Measurements from ENCODE around the gene AP2B1.

The AP2B1 gene

GRCh38 chr17:35540589-35541404 is 46.3 kb upstream of the AP2B1 start:
- Histone ChIP-seq H3K4me1 (ENCODE audit: control insufficient read depth, insufficient read depth, low read depth, low read length) (no peaks in the 10 kb centered on the region), H4K91ac (ENCODE audit: low read length) (peak overlapping the region; percentile 43), H3K9ac (ENCODE audit: low read length) (peak overlapping the region; percentile 86), H3K4me2 (ENCODE audit: low read length, poor library complexity, severe bottlenecking) (no peak overlapping the region), H4K8ac (ENCODE audit: low read length) (peak overlapping the region; percentile 45), H3K4ac (ENCODE audit: low read depth in 1 of 2, low read length in 2 of 2) (no peak overlapping the region), H2BK120ac (ENCODE audit: low read depth, low read length) (no peak overlapping the region), H3K27ac (ENCODE audit: low read length, poor library complexity, severe bottlenecking) (no peak overlapping the region), H2BK15ac (ENCODE audit: low read depth, poor library complexity, severe bottlenecking) (no peak overlapping the region), H3K9me3 (ENCODE audit: control insufficient read depth, low read length) (no peaks in the 10 kb centered on the region), H2AK5ac (ENCODE audit: low read length, severe bottlenecking) (no peak overlapping the region), H3K23ac (ENCODE audit: low read length in 2 of 2) (no peak overlapping the region), H3K79me1 (replicated peaks; ENCODE audit: low read length, poor library complexity, severe bottlenecking) (no peaks in the 10 kb centered on the region), H3K14ac (ENCODE audit: low read length in 2 of 2) (no peak overlapping the region), H2AFZ (ENCODE audit: low read depth, low read length) (no peak overlapping the region), H3K18ac (ENCODE audit: low read depth in 1 of 2, low read length in 2 of 2) (no peak overlapping the region), H3K4me3 (ENCODE audit: insufficient read depth in 1 of 2, low read depth in 1 of 2, low read length in 2 of 2) (peak overlapping the region in 1 of 2 experiments; percentile 68), H2BK12ac (ENCODE audit: low read length in 2 of 2) (no peak overlapping the region), H3K27me3 (ENCODE audit: control insufficient read depth in 1 of 2, insufficient read depth in 1 of 2, low read length in 2 of 2) (peaks cover 0 to 14% of the 10 kb centered on the region in 2 experiments), H2BK5ac (ENCODE audit: low read depth, low read length, poor library complexity, severe bottlenecking) (no peak overlapping the region), H3K36me3 (ENCODE audit: control insufficient read depth in 1 of 2, insufficient read depth in 2 of 2, low read depth in 1 of 2, low read length in 2 of 2) (no peaks in the 10 kb centered on the region)
- peak; percentile 53 for DNase-seq
- WGBS, result 83% methylated on average over 1 of the region's 8 CpGs

DNA sequence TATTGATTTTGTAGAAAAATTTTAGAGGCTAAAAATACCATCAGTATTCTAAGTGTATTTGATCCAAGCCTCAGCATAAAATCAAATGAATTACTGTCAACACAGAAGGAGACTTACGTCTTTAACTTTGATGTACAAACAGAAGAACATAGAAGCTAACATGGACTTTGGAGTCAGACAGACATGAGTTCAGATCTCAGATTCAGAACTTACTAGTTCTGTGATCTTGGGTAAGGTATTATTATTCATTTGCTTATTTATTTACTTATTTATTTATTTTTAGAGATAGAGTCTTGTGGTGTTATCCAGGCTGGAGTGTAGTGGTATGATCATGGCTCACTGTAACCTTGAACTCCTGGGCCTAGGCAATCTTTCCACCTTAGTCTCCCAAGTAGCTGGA is 45.7 kb upstream of the AP2B1 start:
- Histone ChIP-seq H3K9ac (ENCODE audit: low read length) (peak overlapping the region; percentile 86), H3K4me1 (ENCODE audit: control insufficient read depth, insufficient read depth, low read depth, low read length) (no peaks in the 10 kb centered on the region), H2AFZ (ENCODE audit: low read depth, low read length) (no peak overlapping the region), H3K79me1 (replicated peaks; ENCODE audit: low read length, poor library complexity, severe bottlenecking) (no peaks in the 10 kb centered on the region), H3K23ac (ENCODE audit: low read length in 2 of 2) (no peak overlapping the region), H2BK120ac (ENCODE audit: low read depth, low read length) (no peak overlapping the region), H3K36me3 (ENCODE audit: control insufficient read depth in 1 of 2, insufficient read depth in 2 of 2, low read depth in 1 of 2, low read length in 2 of 2) (no peaks in the 10 kb centered on the region), H2AK5ac (ENCODE audit: low read length, severe bottlenecking) (no peak overlapping the region), H4K8ac (ENCODE audit: low read length) (no peak overlapping the region), H3K27me3 (ENCODE audit: control insufficient read depth in 1 of 2, insufficient read depth in 1 of 2, low read length in 2 of 2) (peaks cover 0 to 14% of the 10 kb centered on the region in 2 experiments), H3K18ac (ENCODE audit: low read depth in 1 of 2, low read length in 2 of 2) (no peak overlapping the region), H3K14ac (ENCODE audit: low read length in 2 of 2) (no peak overlapping the region), H2BK15ac (ENCODE audit: low read depth, poor library complexity, severe bottlenecking) (no peak overlapping the region), H3K9me3 (ENCODE audit: control insufficient read depth, low read length) (no peaks in the 10 kb centered on the region), H2BK5ac (ENCODE audit: low read depth, low read length, poor library complexity, severe bottlenecking) (no peak overlapping the region), H3K4me3 (ENCODE audit: insufficient read depth in 1 of 2, low read depth in 1 of 2, low read length in 2 of 2) (peak overlapping the region in 1 of 2 experiments; percentile 68), H4K91ac (ENCODE audit: low read length) (no peak overlapping the region), H3K4me2 (ENCODE audit: low read length, poor library complexity, severe bottlenecking) (no peak overlapping the region), H3K4ac (ENCODE audit: low read depth in 1 of 2, low read length in 2 of 2) (no peak overlapping the region), H3K27ac (ENCODE audit: low read length, poor library complexity, severe bottlenecking) (no peak overlapping the region), H2BK12ac (ENCODE audit: low read length in 2 of 2) (no peak overlapping the region)
- DNase-seq, result no peak
- WGBS, result no CpG with 5 or more reads among the region's 1 CpG

DNA sequence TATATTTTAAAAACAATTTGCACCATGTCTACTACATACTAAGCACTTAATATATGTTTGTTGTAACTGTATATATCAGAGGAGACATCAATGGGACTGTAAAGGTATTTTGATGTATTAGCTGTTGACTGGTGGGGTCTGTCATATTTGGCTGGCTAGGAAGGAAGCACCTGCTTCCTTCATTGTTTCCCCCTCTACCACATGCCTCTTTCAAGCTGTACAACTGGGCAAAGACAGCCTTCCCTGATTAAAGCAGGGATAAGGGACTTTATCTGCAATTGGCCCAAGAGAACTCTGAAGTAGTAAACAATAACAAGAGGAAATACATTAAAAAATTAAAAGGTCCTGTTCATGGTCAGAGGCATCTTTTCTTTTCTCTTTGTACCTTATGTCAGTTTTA is 44.1 kb upstream of the AP2B1 start:
- no peak overlapping the region for H3K23ac ChIP-seq (ENCODE audit: low read length in 2 of 2)
- H3K18ac ChIP-seq (ENCODE audit: low read depth in 1 of 2, low read length in 2 of 2), result no peak overlapping the region
- H2BK12ac ChIP-seq (ENCODE audit: low read length in 2 of 2), result no peak overlapping the region
- H3K36me3 ChIP-seq (ENCODE audit: control insufficient read depth in 1 of 2, insufficient read depth in 2 of 2, low read depth in 1 of 2, low read length in 2 of 2), result no peaks in the 10 kb centered on the region
- H3K9me3 ChIP-seq (ENCODE audit: control insufficient read depth, low read length), result no peaks in the 10 kb centered on the region
- no peak overlapping the region for H2AK5ac ChIP-seq (ENCODE audit: low read length, severe bottlenecking)
- H4K8ac ChIP-seq (ENCODE audit: low read length), result no peak overlapping the region
- no peak overlapping the region for H3K4ac ChIP-seq (ENCODE audit: low read depth in 1 of 2, low read length in 2 of 2)
- H4K91ac ChIP-seq (ENCODE audit: low read length), result no peak overlapping the region
- H2AFZ ChIP-seq (ENCODE audit: low read depth, low read length), result no peak overlapping the region
- no peak overlapping the region for H3K14ac ChIP-seq (ENCODE audit: low read length in 2 of 2)
- no peaks in the 10 kb centered on the region for H3K79me1 ChIP-seq (replicated peaks; ENCODE audit: low read length, poor library complexity, severe bottlenecking)
- H3K4me3 ChIP-seq (ENCODE audit: insufficient read depth in 1 of 2, low read depth in 1 of 2, low read length in 2 of 2), result no peak overlapping the region
- H3K4me2 ChIP-seq (ENCODE audit: low read length, poor library complexity, severe bottlenecking), result no peak overlapping the region
- no peak overlapping the region for H2BK5ac ChIP-seq (ENCODE audit: low read depth, low read length, poor library complexity, severe bottlenecking)
- H2BK120ac ChIP-seq (ENCODE audit: low read depth, low read length), result no peak overlapping the region
- no peak overlapping the region for H3K27ac ChIP-seq (ENCODE audit: low read length, poor library complexity, severe bottlenecking)
- H2BK15ac ChIP-seq (ENCODE audit: low read depth, poor library complexity, severe bottlenecking), result no peak overlapping the region
- no peak for DNase-seq
- H3K27me3 ChIP-seq (ENCODE audit: control insufficient read depth in 1 of 2, insufficient read depth in 1 of 2, low read length in 2 of 2), result peaks cover 5 to 14% of the 10 kb centered on the region in 2 experiments
- H3K4me1 ChIP-seq (ENCODE audit: control insufficient read depth, insufficient read depth, low read depth, low read length), result no peaks in the 10 kb centered on the region
- H3K9ac ChIP-seq (ENCODE audit: low read length), result no peak overlapping the region

- Histone ChIP-seq H4K8ac (ENCODE audit: low read length) (no peak overlapping the region), H3K14ac (ENCODE audit: low read length in 2 of 2) (no peak overlapping the region), H4K91ac (ENCODE audit: low read length) (no peak overlapping the region), H2BK12ac (ENCODE audit: low read length in 2 of 2) (no peak overlapping the region), H3K4me3 (ENCODE audit: insufficient read depth in 1 of 2, low read depth in 1 of 2, low read length in 2 of 2) (no peak overlapping the region), H3K27ac (ENCODE audit: low read length, poor library complexity, severe bottlenecking) (no peak overlapping the region), H2BK120ac (ENCODE audit: low read depth, low read length) (no peak overlapping the region), H3K9ac (ENCODE audit: low read length) (no peak overlapping the region), H2AFZ (ENCODE audit: low read depth, low read length) (no peak overlapping the region), H3K4ac (ENCODE audit: low read depth in 1 of 2, low read length in 2 of 2) (no peak overlapping the region), H3K23ac (ENCODE audit: low read length in 2 of 2) (no peak overlapping the region), H3K79me1 (replicated peaks; ENCODE audit: low read length, poor library complexity, severe bottlenecking) (no peaks in the 10 kb centered on the region), H3K9me3 (ENCODE audit: control insufficient read depth, low read length) (no peaks in the 10 kb centered on the region), H2BK5ac (ENCODE audit: low read depth, low read length, poor library complexity, severe bottlenecking) (no peak overlapping the region), H3K4me2 (ENCODE audit: low read length, poor library complexity, severe bottlenecking) (no peak overlapping the region), H3K18ac (ENCODE audit: low read depth in 1 of 2, low read length in 2 of 2) (no peak overlapping the region), H2BK15ac (ENCODE audit: low read depth, poor library complexity, severe bottlenecking) (no peak overlapping the region), H2AK5ac (ENCODE audit: low read length, severe bottlenecking) (no peak overlapping the region), H3K4me1 (ENCODE audit: control insufficient read depth, insufficient read depth, low read depth, low read length) (no peaks in the 10 kb centered on the region), H3K36me3 (ENCODE audit: control insufficient read depth in 1 of 2, insufficient read depth in 2 of 2, low read depth in 1 of 2, low read length in 2 of 2) (no peaks in the 10 kb centered on the region), H3K27me3 (ENCODE audit: control insufficient read depth in 1 of 2, insufficient read depth in 1 of 2, low read length in 2 of 2) (peaks cover 14 to 23% of the 10 kb centered on the region in 2 experiments)
- no peak for DNase-seq
- WGBS, result no CpG with 5 or more reads among the region's 1 CpG
Observed at GRCh38 chr17:35543856-35544255, 43.3 kb upstream of the AP2B1 start.
